ENCODE data around the gene CYB5D1. TPM values are rescaled to one million over a fixed set of nuclear protein-coding genes. Genes with fewer than 3 reads are reported as not detected.

CYB5D1 gene
- polyA plus RNA-seq, 1 donor from 2014 or later, result 30.4 TPM

- Histone ChIP-seq H4K20me1 (ENCODE audit: insufficient read depth) (peaks cover 41% of the 10 kb centered on the region), H2AFZ (ENCODE audit: low read depth, low read length) (no peak overlapping the region), H3K27me3 (ENCODE audit: insufficient read depth, low read depth, low read length) (no peaks in the 10 kb centered on the region), H3K4me3 (ENCODE audit: low read length) (peak overlapping the region; percentile 99), H3K9me3 (ENCODE audit: low read length) (no peaks in the 10 kb centered on the region), H3K36me3 (ENCODE audit: insufficient read depth, low read length) (no peaks in the 10 kb centered on the region), H3K4me2 (ENCODE audit: low read length) (peak overlapping the region; percentile 99), H3K79me2 (replicated peaks; ENCODE audit: insufficient read depth, low read length) (peaks cover 78% of the 10 kb centered on the region), H3K27ac (ENCODE audit: low read length) (peak overlapping the region; percentile 94), H3K9me2 (ENCODE audit: insufficient read depth, low read length) (no peaks in the 10 kb centered on the region), H3K9ac (ENCODE audit: low read length) (peak overlapping the region; percentile 92), H3F3A (ENCODE audit: insufficient read depth, low read length, poor library complexity, severe bottlenecking) (peaks cover 14% of the 10 kb centered on the region)
- TF ChIP-seq TAF1 (IDR thresholded peaks at IDR 0.05; ENCODE audit: low read depth), result no peak
- TF ChIP-seq SMC3 (conservative IDR thresholded peaks at IDR 0.05; ENCODE audit: poor library complexity), result no peak
- TF ChIP-seq MXI1 (conservative IDR thresholded peaks at IDR 0.05; ENCODE audit: poor library complexity, severe bottlenecking), result no peak
Measured at GRCh38 chr17:7840875-7841274, 16.9 kb upstream of the CYB5D1 start.

- Histone ChIP-seq H3K9me3 (ENCODE audit: low read length) (no peaks in the 10 kb centered on the region), H2AFZ (ENCODE audit: low read depth, low read length) (no peak overlapping the region), H3K27me3 (ENCODE audit: insufficient read depth, low read depth, low read length) (no peaks in the 10 kb centered on the region), H3K4me2 (ENCODE audit: low read length) (peak overlapping the region; percentile 99), H3K79me2 (replicated peaks; ENCODE audit: insufficient read depth, low read length) (peaks cover 81% of the 10 kb centered on the region), H4K20me1 (ENCODE audit: insufficient read depth) (peaks cover 46% of the 10 kb centered on the region), H3K9ac (ENCODE audit: low read length) (peak overlapping the region; percentile 92), H3K4me3 (ENCODE audit: low read length) (peak overlapping the region; percentile 99), H3K27ac (ENCODE audit: low read length) (peak overlapping the region; percentile 94), H3K36me3 (ENCODE audit: insufficient read depth, low read length) (no peaks in the 10 kb centered on the region), H3K9me2 (ENCODE audit: insufficient read depth, low read length) (no peaks in the 10 kb centered on the region), H3F3A (ENCODE audit: insufficient read depth, low read length, poor library complexity, severe bottlenecking) (peaks cover 8% of the 10 kb centered on the region)
- peak; percentile 57 for TF ChIP-seq EP300 (conservative IDR thresholded peaks at IDR 0.05; ENCODE audit: poor library complexity, severe bottlenecking)
- peak; percentile 80 for TF ChIP-seq MXI1 (conservative IDR thresholded peaks at IDR 0.05; ENCODE audit: poor library complexity, severe bottlenecking)
- TF ChIP-seq SMC3 (conservative IDR thresholded peaks at IDR 0.05; ENCODE audit: poor library complexity), result no peak
- peak; percentile 55 for TF ChIP-seq TAF1 (IDR thresholded peaks at IDR 0.05; ENCODE audit: low read depth)
- peak; percentile 61 for TF ChIP-seq REST (IDR thresholded peaks at IDR 0.05; ENCODE audit: borderline replicate concordance)
- peak; percentile 83 for TF ChIP-seq POLR2AphosphoS5 (IDR thresholded peaks at IDR 0.05)
- no peak for TF ChIP-seq RAD21 (conservative IDR thresholded peaks at IDR 0.05)
Measured at GRCh38 chr17:7841396-7841914, 16.3 kb upstream of the CYB5D1 start.

- Histone ChIP-seq H3K4me2 (ENCODE audit: low read length) (peak overlapping the region; percentile 99), H3F3A (ENCODE audit: insufficient read depth, low read length, poor library complexity, severe bottlenecking) (peaks cover 6% of the 10 kb centered on the region), H3K27me3 (ENCODE audit: insufficient read depth, low read depth, low read length) (no peaks in the 10 kb centered on the region), H3K79me2 (replicated peaks; ENCODE audit: insufficient read depth, low read length) (peaks cover 82% of the 10 kb centered on the region), H3K9me3 (ENCODE audit: low read length) (no peaks in the 10 kb centered on the region), H4K20me1 (ENCODE audit: insufficient read depth) (peaks cover 48% of the 10 kb centered on the region), H3K4me3 (ENCODE audit: low read length) (peak overlapping the region; percentile 99), H3K9ac (ENCODE audit: low read length) (peak overlapping the region; percentile 92), H3K9me2 (ENCODE audit: insufficient read depth, low read length) (no peaks in the 10 kb centered on the region), H3K36me3 (ENCODE audit: insufficient read depth, low read length) (no peaks in the 10 kb centered on the region), H3K27ac (ENCODE audit: low read length) (peak overlapping the region; percentile 94), H2AFZ (ENCODE audit: low read depth, low read length) (no peak overlapping the region)
- peak; percentile 28 for TF ChIP-seq MXI1 (conservative IDR thresholded peaks at IDR 0.05; ENCODE audit: poor library complexity, severe bottlenecking)
- TF ChIP-seq POLR2AphosphoS5 (IDR thresholded peaks at IDR 0.05), result peak; percentile 59
- no peak for TF ChIP-seq EZH2 (IDR thresholded peaks at IDR 0.05; ENCODE audit: borderline replicate concordance, insufficient read depth, low read length, poor library complexity, severe bottlenecking)
- TF ChIP-seq TAF1 (IDR thresholded peaks at IDR 0.05; ENCODE audit: low read depth), result no peak
- no peak for TF ChIP-seq EP300 (conservative IDR thresholded peaks at IDR 0.05; ENCODE audit: poor library complexity, severe bottlenecking)
- TF ChIP-seq RAD21 (conservative IDR thresholded peaks at IDR 0.05), result no peak
- no peak for TF ChIP-seq SMC3 (conservative IDR thresholded peaks at IDR 0.05; ENCODE audit: poor library complexity)
- TF ChIP-seq CTCF (IDR thresholded peaks at IDR 0.05; ENCODE audit: poor library complexity, severe bottlenecking), result no peak
Measured at GRCh38 chr17:7841915-7842379, 15.9 kb upstream of the CYB5D1 start.

All from neural cell (in vitro differentiated cells).